HG02571 (cell line): Measurements from ENCODE around the gene FAM81B.
"Not testable (repeated sequence)": the region's sequence is repeated elsewhere in the genome, so short reads cannot be mapped to it uniquely, and the experiment has no call there.

Experiments used
- ATAC-seq: cut with Tn5 transposase; IDR thresholded peaks from one replicate; pipeline ENCODE4 v1.9.1; 2021; ENCODE audit warnings: mild to moderate bottlenecking, moderate library complexity; ENCODE audit not compliant: unreplicated experiment

The FAM81B gene, protein sequence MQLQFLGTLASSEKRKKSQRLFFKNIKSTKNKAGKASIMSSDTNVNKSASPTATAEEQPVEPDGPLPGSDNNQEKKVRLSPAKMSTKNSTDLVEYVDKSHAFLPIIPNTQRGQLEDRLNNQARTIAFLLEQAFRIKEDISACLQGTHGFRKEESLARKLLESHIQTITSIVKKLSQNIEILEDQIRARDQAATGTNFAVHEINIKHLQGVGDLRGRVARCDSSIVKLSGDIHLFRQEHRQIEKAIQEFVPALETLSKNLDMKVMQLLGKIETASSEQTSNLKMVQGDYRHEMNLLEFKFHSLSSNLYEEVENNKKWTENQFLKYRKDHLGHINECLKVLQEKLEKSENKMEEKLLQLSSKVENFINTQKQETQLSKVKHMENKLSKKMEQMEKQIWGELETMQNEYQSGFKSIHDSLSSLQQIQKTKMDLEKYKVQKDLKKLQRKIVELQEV

DNA sequence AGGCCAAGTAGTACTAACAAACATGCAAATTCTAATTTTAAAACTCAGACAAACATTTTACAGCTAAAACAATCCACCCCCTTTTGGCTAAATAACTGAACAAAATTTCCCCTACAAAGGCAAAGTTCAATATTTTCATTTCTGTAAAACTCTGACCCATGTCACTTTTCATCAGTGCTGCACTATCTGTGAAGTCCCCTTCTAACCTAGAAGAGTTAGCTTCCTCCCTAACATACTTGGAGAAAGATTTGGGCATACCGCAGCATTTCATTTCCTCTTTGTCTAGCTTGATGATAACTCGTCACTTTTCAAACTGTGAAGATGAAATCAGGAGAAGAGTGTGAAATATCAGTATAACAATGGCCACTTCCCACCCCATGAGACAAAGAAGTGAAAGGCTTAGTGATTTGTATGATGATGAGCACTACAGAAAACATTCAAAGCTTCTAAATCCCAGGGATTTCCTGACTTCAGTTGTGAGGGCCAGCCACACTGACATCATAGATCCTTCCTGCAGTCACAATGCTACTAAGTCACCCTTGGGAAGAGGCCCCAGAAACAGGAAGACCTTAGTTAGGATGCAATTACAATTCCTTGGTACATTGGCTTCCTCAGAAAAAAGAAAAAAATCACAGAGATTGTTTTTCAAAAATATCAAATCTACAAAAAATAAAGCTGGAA lies at the start of gene FAM81B:
TSS of gene FAM81B (plus strand) at position 555 of the 681 bp plus-strand sequence. CDS start at position 579, 24 bp downstream.
- ATAC-seq = no peak

DNA sequence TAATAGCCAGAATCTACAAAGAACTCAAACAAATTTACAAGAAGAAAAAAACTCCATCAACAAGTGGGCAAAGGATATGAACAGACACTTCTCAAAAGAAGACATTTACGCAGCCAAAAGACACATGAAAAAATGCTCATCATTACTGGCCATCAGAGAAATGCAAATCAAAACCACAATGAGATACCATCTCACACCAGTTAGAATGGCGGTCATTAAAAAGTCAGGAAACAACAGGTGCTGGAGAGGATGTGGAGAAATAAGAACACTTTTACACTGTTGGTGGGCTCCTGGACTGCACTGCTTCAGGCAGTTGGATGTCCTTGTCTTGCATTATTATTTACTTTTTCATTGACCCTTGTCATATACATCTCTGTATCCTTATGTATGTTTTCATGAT lies 49.7 kb upstream of the FAM81B start:
- ATAC-seq = not testable (repeated sequence)

DNA sequence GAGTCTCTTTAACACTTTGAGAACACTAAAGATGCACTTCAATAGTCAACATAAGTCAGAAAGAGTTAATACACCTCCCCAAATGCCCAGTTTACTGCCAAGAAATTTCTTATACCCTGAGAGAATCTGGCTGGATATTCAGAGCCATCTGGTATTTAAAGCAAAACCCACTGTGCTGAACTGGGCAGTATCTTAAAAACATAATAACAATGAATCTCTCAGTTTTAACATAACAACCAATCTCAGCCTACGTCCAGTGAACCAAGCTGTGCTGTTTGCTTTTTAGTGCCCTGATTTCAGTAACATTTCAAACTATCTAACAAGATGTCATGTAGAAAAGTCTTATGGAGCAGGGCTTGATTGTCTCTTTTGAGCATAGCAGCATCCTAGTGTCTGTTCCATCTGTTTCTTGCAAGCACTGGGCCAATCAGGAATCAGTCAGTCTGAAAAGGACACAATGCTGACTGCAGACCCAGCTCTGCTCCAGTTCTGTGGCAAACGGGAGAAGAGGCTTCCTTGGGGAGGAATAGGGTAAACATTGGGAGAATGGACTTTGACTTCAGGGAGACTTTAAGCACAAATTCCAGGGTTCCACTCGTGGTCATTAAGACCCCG lies 43.6 kb upstream of the FAM81B start:
- ATAC-seq = no peak

DNA sequence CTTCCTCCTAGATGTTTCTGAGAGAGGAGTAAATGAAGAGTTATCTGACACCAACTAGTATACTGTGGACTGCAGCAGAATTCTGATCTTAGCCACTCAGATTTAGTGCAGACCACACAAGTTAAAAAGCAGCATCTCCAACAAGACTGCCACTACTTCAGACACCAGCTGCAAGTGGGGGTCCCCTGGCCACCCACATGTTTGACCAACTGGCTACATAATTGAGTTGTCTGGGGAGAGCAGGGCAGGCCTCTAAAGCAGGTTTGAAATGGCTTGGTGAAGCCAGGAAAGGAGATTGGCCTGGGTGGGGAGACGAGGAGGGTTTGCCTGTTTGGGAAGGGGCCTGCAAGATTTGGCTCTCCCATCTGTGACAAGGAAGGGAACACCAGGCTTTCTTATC lies 40.5 kb upstream of the FAM81B start:
- ATAC-seq = no peak

DNA sequence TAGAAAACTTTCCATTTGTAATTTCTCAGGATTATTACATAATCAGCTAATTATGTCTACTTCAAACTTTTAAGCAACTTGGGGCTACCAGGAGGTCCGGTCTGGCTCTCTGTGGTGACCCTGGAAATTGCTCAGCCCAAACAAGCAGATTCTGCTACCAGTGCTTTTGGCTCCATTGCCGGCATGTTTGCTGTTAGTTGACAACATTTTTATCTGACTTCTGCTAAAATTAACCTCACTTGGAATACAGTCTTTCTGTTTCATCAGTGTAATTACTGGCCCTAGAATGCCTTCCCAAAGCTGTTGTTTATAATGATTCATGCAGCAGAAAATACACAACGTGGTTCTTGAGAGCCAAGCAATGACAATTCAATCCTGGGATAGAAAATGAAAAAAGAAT lies 38.5 kb upstream of the FAM81B start:
- no peak for ATAC-seq

DNA sequence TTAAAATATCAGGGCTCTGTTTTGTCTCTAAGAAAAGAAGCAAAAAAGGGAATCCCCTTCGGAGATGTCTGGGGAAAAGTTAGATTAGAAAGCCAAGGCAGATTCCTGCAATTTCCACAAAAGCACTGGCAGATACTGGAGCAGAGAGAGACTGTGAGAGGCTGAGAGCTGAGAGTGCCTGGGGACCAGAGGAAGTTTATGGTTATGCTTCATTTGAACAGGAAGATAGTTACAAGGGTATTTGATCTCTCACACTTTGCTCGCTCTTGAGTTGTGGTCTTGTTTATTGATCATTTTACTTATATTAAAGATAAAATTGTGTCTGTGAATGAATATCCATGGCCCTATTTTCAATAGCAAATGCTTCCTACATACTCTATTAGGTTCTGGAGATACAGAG lies 32.8 kb upstream of the FAM81B start:
- ATAC-seq = no peak

DNA sequence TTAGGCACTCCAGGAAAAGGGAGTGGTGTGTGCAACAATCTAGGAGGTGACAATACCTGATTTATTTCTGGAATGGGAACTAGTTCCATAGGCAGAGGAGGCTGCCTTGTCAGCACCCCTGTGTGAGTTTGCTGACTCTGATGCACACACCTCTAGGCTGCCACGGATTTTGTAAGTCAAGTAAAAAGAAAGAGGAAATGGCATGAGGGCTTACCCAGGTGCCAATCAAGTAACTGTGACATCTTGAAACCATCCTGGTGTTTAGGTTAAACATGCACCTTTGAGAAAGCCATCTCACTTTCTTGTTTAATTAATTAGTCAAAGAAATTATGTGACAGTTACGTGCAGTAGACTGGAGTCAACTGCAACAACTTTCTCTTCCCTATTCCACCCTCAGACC lies 32.3 kb upstream of the FAM81B start:
- no peak for ATAC-seq

DNA sequence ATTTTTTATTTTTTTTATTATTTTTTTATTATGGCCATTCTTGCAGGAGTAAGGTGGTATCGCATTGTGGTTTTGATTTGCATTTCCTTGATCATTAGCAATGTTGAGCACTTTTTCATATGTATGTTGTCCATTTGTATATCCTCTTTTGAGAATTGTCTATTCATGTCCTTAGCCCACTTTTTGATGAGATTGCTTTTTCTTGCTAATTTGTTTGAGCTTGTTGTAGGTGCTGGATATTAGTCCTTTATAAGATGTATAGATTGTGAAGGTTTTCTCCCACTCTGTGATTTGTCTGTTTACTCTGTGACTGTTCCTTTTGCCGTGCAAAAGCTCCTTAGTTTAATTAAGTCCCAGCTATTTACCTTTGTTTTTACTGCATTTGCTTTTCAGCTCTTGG lies 30.5 kb upstream of the FAM81B start:
- ATAC-seq = not testable (repeated sequence)

DNA sequence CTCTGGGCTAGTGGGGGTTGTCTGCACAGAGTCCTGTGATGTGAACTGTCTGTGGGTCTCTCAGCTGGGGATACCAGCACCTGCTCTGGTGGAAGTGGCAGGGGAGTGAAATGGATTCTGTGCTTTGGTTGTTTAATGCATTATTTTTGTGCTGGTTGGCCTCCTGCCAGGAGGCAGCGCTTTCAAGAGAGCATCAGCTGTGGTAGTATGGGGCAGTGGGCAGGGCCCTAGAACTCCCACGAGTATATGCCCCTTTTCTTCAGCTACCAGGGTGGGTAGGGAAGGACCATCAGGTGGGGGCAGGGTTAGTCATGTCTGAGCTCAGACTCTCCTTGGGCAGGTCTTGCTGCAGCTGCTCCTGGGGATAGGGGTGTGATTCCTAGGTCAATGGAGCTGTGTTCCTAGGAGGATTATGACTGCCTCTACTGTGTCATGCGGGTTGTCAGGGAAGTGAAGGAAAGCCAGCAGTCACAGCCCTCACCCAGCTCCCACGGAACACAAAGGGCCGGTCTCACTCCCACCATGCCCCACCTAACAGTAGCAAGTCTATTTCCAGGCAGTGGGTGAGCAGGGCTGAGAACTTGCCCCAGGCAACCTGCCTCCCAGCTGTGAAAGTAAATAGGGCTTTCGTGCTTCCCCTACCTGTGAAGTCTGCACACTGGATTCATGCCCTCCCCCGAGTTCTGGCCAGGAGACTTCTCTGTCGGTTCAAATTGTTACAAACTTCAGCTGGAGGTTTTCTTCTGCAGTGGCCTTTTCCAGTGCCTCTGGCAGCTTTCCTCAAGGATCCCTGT lies 25.7 kb upstream of the FAM81B start:
- no peak for ATAC-seq

DNA sequence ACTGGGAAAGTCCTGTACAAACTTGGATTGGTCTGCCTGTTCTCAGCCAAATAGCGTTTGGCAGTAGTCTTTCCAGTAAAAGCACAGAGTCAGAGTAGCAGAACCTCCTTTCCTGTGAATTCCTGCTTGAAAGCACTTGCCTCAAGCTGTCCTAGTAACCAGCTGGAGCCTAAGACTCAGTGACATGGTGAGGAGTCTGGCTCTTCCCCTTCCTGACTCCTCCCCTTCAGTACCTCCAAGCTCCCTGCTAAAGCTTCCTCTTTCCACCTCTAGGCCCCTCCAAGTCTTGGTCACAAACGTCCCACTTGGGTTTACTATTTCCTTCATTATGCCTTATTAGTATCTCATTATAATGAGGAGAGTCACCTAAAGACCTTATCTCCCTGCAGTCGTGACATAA lies 21.4 kb upstream of the FAM81B start:
- no peak for ATAC-seq

DNA sequence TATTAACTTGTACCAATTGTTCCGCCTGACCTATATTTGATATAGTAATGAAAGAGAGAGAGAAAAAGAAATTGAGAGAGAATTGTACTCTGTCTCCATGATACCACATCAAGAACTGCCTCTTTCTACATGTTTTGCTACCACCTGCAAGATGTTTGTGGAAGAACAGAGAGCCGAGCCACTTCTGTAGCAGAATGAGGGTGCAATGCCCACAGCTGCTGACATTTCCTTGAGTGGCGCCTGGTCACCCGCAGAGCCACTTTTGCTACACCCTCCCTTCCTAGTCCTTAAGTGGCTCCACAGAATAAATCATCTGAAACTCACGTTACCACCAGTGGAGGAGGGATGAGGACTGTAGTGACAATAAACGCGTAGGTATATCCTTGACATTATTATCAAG lies 17.1 kb upstream of the FAM81B start:
- ATAC-seq = no peak

DNA sequence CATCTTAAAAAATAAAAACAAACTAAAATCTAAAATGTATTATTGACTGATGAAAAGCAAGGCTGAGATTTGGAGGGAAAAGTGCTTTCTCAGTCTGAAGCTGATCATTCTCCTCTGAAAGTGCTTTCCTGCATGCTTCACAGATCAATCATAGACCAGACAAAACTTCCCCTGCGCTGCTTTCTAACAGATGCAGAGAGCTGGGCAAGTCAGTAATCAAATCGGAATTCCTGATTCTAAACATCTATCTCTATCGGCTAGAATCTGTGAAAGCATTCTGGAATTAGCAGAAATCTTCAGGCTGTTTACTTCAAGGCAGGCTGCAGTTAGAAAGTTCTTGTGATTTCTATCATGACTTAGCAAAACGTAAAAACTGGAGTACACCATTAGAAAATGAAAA lies 15.6 kb upstream of the FAM81B start:
- no peak for ATAC-seq

DNA sequence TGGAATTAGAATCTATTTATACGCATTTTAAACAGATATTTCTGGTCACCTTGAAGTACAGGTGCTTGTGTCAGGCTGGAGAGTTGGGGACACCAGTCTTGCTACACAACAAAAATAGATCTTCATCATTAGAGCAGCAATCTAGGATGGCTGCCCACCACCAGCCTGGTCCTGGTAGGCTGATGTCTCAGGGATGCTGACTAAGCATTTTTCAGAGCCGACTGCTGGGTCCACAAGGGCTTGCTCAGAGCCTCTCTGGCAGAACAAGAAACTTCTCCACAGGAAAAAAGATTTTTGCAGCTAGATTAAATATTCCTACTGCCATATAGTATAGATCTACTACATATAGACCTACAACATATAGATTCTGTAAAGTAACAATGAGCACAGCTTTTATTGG lies 12.0 kb upstream of the FAM81B start:
- no peak for ATAC-seq

DNA sequence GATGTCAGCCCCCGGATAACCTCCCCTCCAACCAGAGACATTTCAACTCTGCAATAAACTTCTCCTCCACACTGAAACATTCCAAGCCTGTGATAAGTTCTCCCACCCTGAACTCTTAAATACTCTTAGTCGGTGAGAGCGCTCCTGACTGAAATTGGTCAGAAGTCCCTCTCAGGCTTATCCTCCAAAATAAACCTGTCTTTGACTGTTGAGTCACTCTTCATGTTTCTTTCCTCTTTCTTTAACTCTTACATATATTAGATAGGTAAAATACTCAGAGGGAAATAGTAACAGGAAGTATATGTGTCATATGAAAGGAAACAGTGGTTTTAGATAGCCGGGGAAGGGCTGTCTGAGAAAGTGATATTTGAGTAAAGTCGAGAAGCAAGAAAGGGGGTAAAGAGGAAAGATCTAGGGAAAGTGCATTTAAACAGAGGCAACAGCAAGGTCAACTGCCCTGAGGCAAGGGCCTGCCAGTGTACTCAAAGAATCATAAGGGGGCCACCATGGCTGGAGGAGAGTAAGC lies 11.0 kb upstream of the FAM81B start:
- ATAC-seq = no peak

DNA sequence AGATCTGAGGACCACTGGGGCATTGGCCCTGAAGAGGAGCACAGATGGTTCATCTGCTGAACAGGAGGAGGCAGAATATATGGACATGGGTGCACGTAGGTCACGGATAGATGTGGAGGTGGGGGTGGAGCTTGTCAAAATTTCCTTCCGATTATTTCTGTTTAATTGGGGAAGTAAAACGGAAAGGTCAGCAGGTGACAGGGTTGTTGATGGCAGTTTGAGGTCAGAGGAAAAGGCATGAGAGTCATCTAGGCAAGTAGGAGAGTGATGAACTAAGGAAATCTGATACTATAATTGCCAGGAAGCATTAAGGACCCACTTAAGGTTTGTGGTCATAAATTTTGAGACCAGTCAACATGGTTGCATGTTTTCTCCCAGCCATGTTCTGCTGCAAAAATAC lies 8.4 kb upstream of the FAM81B start:
- ATAC-seq = no peak

DNA sequence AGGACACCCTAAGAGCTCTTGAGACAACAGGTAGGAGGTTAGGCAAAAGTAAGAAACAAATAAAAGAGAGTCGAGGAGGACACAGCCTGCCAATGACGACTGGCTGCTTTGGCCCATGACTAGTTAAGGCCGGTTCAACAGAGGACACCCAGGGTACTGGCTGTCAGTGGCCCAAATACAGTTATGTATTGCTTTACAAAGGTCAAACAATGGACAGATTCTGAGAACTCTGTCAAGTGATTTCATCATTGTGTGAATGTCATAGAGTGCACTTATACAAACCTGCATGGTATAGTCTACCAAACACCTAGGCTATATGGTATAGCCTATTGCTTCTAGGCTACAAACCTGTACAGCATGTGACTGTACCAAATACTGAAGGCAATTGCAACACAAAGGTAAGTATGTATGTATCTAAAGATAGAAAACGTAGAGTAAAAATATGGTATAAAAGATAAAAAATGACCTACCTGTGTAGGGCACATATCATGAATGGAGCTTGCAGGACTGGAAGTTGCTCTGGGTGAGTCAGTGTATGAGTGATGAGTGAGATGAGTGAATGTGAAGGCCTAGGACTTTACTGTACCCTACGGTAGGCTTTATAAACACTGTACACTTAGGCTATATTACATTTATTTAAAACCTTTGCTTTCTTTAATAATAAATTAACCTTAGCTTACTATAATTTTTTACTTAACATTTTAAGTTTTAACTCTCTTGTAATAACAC lies 6.5 kb upstream of the FAM81B start:
- ATAC-seq = no peak

DNA sequence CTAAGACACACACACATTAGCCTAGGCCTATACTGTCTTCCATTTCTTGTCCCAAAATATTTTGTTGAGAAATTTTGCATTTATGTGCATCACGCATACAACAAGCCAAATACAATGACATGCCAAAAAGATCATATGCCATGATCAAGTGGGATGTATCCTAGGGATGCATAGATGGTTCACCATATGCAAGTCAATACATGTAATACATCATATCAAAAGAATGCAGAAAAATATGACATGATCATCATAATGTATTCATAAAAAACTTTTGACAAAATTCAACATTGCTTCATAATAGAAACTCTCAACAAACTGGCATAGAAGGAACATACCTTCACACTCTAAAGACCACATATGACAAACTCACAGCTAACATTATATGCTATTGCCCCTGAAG lies 5.8 kb upstream of the FAM81B start:
- no peak for ATAC-seq

DNA sequence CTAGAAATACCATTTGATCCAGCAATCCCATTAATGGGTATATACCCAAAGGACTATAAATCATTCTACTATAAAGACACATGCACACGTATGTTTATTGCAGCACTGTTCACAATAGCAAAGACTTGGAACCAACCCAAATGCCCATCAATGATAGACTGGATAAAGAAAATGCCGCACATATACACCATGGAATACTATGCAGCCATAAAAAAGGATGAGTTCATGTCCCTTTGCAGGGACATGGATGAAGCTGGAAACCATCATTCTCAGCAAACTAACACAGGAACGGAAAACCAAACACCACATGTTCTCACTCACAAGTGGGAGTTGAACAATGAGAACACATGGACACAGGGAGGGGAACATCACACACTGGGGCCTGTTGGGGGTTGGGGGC lies 799 bp downstream of the FAM81B start:
- ATAC-seq = not testable (repeated sequence)

DNA sequence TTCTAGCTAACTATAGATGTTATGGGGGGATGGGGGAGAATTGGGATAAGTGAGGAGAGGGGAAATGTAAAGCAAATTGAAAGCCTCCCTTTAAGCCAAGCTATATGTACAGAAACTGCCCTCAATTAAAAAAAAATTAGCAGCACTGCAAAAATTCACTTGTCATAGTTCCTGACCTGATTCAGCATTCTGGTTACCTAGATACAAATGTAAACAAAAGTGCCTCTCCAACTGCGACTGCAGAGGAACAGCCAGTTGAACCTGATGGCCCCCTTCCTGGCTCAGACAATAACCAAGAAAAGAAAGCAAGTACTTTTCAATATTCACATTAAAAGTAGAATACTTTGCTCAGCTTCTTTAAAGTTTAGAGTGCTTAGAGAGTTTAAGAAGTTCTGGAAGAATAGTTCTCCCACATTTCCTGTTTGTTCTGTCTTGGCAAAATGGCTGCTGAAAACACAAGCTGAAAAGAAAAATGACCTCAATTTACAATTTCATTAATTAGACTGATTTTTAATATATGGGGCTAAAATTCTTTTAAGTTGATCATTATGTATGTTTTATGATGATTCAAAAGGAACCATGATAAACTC lies 1.5 kb downstream of the FAM81B start:
- no peak for ATAC-seq

DNA sequence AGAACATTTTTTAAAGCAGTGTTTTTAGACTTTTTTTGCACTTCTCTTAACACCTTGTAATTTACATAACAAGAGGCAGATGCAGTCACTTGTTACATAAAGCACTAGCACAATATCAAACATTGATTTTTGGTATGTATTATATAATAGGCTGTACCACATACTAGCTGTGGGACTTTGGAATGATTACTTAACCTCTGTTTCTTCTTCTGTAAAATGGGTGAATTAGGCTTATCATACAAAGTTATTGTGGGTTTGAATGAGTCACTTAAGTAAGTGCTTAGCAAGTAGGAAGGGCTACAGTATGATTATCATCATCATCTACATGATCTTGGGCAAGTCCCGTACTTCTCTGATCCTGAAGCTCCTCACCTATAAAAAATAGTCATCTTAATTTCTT lies 2.1 kb downstream of the FAM81B start:
- no peak for ATAC-seq
